Measurements from ENCODE around the gene IL13.

- TF ChIP-seq CTCF (conservative IDR thresholded peaks at IDR 0.05), result no peak
- TF ChIP-seq ZFX (IDR thresholded peaks at IDR 0.05), result no peak
These were observed 11.5 kb downstream of the IL13 start for GRCh38 chr5:132669455-132669820.
